HG03565 (cell line): ENCODE data around the gene CIDEC.
"Not testable (repeated sequence)": the region's sequence is repeated elsewhere in the genome, so short reads cannot be mapped to it uniquely, and the experiment has no call there.

ENCODE experiments used
- ATAC-seq: cut with Tn5 transposase; IDR thresholded peaks from one replicate; pipeline ENCODE4 v1.9.1; 2021; ENCODE audit warnings: mild to moderate bottlenecking, moderate library complexity; ENCODE audit not compliant: unreplicated experiment

CIDEC gene

DNA sequence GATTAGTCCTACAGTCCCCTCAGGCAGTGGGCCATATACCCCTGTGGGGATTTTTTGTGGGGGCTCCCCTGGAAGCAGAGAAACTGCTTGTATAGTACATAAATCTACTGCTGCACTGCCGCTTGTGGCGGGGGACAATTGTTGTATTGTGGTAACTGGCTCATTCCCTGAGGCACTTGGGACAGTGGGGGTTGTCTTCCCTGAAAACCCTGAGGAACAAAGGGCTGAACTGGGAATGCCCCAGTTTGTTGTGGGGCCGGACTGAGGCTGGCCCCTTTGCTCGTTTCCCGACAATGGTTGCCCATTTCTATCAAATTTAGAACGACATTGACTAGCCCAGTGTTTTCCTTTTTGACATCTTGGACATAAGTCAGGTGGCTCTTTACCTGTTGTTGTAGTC is 28.7 kb downstream of the CIDEC start:
- ATAC-seq, result not testable (repeated sequence)

DNA sequence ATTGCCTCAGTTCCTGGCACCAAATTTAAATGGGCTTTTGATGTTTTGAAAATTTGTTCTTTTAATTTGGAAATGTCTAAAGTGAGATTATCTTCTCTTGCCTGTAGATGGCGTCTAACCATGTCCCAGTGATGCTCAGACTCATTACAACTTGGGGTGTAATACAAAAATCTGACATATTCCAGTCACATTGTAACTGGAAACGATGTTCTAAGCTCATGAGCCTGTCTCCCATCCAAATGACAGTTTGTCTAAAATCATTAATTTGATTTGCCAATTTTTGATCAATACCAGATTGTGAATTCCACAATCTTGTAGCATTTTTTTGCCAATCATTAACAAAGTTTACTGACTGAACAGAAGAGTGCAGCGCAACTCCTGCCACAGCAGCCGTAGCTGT is 31.2 kb downstream of the CIDEC start:
- not testable (repeated sequence) for ATAC-seq

GRCh38 chr3:9847870-9848269 is 32.2 kb downstream of the CIDEC start:
- not testable (repeated sequence) for ATAC-seq

- no peak for ATAC-seq
Measured at GRCh38 chr3:9846931-9847488, 33.0 kb downstream of the CIDEC start.

DNA sequence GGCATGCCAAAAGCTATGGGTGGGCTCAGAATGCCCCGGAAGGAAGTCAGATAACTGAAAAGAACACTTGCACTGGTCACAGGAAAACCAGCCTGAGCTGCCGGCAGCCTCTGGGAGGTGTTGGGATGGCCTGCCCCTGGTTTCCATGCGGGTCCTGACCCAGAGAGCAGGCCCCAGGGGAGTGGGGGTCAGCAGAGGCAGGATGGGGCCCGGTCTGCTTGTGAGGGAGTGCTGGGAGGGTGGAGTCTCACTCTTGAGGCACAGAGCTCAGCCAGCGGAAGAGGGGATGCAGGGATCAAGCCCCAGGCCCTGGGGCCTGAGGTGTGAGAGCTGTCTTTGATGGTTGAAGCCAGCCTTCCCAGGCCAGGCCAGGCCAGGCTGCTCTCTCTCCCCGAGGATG is 33.8 kb downstream of the CIDEC start:
- ATAC-seq, result no peak

DNA sequence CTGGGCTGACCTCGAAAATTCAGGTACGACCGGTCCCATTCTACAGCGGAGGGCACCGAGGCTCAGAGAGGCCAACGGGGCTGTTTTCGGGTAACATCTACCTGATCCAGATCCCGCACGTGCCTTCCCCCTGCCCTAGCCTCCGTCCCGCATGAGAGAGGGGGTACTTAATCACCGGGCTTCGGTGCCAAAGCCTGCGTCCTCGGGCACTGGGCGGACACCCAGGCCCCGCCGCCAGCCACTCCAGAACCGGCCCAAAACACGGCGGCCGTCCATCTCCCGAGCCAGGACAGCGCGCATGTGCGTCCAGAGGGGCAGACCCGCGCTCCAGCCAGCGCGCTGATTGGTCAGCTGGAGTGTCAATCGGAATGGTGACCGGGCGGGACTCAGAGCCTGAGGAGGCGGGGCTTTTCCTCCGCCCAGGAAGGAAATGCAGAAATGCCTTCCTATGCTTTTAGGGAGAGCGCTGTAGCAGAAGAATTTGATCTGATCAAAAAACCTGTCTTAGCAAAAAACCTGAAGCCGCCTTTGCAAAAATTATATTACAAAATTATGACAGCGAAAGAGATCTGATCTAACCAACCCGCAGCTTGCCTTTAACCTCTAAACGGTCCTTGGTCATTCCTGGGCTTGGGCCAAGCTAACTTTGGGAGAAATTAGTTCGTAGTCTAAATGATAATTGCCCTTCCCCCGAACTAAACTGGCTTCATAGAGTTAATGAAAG is 36.2 kb downstream of the CIDEC start, which contains the start of gene RPUSD3:
TSS of gene RPUSD3 (minus strand) at position 294 of the 724 bp plus-strand sequence. CDS start at position 276, 18 bp downstream.
- ATAC-seq, result peak; percentile 91

DNA sequence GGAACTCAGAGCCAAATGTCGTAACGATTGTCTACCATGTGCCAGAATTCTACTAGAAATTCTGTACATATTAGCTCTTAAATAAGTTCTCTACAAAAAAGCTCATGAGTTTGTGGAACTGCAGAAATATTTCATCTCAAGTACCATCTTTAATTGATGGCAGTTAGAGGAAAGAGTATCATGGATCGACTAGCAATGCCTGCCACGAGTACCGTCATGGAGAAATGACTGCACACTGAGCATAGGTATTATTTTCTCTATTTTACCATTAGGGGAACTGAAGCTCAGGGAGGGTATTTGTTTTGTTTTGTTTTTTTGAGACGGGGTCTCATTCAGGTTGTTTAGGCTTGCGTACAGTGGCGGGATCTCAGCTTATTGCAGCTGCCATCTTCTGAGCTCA is 39.0 kb downstream of the CIDEC start:
- ATAC-seq, result no peak

DNA sequence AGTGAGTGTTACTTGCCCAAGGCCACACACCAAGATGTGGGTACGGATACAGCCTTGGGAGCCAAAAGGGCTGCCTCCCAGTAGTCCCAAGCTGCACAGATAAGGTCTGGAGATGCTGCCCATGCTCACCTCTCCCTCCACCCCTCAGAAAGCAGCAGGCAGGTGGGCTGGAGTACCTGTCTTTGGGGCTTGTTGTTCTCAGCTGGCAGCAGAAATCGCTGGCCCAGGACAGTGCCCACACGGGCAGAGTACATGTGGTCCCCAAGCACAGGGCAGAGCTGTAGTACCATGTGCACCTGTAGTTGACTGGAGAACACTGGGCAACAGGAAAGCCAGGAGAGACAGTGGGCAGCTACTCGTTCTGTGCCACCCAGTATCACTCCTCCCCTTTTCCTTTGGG is 41.2 kb downstream of the CIDEC start:
- ATAC-seq, result no peak

- no peak for ATAC-seq
Measured at GRCh38 chr3:9837701-9838582, 42.1 kb downstream of the CIDEC start.

DNA sequence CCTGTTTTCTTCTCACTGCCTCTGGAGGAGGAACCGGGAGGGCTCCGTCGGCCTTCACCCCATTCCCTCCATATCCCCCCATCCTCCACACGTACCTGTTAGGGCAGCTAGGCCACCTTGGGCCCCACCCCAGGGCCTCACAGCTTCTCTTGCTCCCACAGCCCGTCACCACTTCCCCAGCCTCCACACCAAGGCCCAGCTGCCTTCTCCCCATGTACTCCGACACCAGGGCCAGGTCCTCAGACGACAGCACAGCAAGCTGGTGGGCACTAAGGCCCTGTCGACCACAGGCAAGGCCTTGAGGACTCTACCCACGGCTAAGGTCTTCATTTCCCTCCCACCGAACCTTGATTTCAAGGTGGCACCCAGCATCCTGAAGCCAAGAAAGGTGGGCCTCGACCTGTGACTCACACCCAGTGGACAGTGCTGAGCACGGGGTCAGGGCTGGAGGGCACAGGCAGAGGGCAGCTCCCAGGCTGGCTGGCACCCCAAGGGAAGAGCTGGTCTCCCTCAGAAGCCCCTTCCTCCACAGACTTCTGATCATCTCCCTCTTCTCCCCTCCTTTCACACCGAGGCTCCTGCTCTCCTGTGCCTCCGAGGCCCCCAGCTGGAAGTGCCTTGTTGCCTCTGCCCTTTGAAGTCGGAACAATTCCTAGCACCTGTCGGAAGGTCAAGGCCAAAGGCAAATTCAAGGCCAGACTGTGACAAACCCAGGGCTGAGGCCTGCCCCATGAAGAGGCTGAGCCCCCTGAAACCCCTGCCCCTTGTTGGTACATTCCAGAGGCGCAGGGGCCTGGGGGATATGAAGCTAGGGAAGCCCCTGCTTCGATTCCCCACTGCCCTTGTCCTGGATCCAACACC is 45.3 kb downstream of the CIDEC start:
- ATAC-seq, result no peak

GRCh38 chr3:9833078-9833477 is 47.0 kb downstream of the CIDEC start:
- no peak for ATAC-seq

GRCh38 chr3:9831253-9831652 is 48.8 kb downstream of the CIDEC start:
- no peak for ATAC-seq

DNA sequence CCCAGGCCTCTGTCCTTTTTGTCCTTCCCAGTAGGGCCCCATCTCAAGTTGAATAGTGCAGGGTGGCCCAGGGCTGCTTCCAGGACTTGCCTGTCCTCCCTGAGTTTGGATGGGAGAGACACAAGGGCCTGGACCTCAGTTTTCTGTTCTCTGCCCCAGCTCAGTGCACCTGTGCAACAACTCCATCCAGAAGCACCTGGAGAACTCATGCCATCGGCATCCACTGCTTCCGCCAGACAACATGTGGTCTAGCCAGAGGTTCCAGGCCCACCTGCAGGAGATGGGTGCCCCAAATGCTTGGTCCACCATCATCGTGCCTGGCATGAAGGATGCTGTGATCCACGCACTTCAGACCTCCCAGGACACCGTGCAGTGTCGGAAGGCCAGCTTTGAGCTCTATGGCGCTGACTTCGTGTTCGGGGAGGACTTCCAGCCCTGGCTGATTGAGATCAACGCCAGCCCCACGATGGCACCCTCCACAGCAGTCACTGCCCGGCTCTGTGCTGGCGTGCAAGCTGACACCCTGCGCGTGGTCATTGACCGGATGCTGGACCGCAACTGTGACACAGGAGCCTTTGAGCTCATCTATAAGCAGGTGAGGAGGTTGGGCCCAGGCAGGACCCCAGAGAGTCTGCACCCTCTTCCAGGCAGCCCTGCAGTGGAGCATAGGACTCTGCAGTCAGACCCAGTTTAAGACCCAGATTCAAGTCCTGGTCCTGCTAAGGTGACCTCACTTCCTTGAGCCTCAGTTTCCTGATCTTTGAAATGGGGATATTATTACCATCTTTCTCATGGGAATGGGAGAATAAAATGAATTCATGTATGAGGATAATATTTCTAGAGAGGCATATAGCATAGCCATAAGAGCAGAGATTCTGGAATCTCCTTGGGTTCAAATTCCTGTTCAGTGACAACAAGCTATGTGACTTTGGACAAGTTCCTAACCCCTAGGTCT is 51.0 kb downstream of the CIDEC start:
- ATAC-seq, result no peak

GRCh38 chr3:9826815-9827573 is 53.1 kb downstream of the CIDEC start:
- ATAC-seq, result no peak

GRCh38 chr3:9825451-9826040 is 54.5 kb downstream of the CIDEC start:
- ATAC-seq, result no peak

- no peak for ATAC-seq
Measured at GRCh38 chr3:9820946-9821345, 59.1 kb downstream of the CIDEC start.

DNA sequence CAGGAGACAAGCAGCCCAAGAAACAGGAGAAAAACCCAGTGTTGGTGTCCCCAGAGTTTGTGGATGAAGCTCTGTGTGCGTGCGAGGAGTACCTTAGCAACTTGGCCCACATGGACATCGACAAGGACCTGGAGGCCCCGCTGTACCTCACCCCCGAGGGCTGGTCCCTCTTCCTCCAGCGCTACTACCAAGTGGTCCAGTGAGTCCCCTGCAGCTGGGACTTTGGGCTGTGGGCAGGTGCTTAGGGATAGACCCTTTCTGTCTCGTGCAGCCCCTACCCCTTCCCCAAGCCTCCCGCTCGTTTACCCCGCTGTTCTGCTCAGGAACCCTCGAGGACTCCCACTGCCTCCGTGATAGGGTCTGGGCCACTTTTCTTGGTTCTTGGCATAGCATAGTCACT is 59.5 kb downstream of the CIDEC start:
- no peak for ATAC-seq

- no peak for ATAC-seq
Measured at GRCh38 chr3:9818666-9819335, 61.3 kb downstream of the CIDEC start.
